HuH-7 (cell line): ENCODE data around the gene TMEM74B.

Experiments used
- DNase-seq: peaks from one replicate; pipeline ENCODE4 v3.0.0; 2011; ENCODE audit warnings: low spot score

TMEM74B gene

DNA sequence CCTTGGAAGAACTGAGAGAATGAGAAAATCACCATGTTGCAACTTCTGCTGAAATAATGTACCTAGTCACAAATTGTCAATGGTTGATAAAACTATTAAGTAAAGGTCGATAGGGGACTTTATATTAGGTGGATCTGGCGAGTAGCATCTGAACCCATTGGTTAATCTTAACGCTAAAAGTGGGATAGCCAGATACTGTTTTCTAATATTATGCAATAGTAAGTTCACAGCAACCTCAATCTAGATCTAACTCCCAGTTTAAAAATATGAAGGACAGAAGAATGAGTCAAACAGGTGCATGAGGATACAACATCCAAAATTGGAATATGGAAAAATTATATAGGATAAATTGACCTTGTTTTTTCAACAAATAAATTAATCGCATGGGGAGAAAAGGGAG lies 47.5 kb downstream of the TMEM74B start:
- no peak for DNase-seq

DNA sequence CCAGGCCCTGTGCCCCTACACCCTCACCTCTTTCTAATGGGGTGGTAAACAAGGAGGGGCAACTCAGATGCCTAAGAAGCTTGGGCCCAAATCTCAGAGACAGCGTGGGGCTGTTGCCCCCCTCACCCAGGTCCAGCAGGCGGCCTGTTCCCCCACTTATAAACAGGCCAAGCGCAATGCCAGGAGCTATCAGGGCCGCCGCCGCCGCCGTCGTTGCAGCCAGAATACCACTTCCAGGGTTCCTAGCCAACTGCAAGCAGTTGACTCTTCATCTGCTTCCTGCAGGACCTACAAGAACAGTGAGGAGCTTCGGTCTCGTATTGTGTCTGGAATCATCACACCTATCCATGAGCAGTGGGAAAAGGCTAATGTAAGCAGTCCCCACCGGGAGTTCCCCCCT lies 49.9 kb downstream of the TMEM74B start:
- no peak for DNase-seq

DNA sequence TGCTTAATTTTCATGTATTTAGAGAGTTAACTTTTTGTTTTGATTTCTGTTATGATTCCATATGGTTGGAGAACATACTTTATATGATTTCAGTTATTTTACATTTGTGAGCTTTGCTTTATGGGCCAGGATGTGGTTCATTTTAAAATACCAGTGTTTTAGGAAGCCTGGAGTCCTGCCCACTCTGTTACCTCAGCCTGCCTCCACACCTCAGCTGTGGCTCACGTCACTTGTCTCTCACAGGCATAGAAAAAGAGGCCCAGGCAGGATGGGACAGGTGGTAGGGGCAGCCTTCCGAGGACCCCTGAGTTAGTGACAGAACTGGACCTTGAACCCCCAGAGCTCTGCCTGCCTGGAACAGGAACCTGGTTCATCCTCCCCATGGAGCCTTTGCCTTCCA lies 50.4 kb downstream of the TMEM74B start:
- DNase-seq, result no peak

DNA sequence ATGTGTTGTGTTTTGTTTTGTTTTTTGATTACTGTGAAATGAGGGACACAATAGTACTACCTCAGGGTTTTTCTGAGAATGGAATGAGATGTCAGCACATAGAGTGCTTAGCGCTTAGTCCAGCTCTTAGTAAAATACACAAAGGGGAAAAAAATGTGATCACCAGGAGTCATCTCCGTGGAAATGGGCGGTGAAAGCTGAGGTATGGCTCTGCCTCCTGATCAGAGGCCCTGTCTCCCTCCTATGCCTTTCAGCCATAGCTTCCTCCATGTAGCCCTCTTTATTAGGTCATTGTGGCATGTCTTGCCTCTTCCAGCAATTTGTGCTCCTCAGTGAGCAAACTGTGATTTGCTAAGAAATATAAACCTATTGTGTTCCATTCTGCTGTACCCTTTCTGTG lies 53.4 kb downstream of the TMEM74B start:
- DNase-seq, result no peak

- no peak for DNase-seq
These were observed 53.9 kb downstream of the TMEM74B start for GRCh38 chr20:1130847-1131246.
